NOMO-1 (cell line): Measurements from ENCODE around the gene EGFR.

Experiments
- DNase-seq, 2 experiments: peaks; one replicate each; lab custom pipeline; 2025; ENCODE audit not compliant: unreplicated experiment in 2 of 2; lab: John Stamatoyannopoulos, UW

The EGFR gene

GRCh38 chr7:55142919-55143600 is 124.2 kb downstream of the EGFR start:
- no peak for DNase-seq

- DNase-seq: no peak
These were observed 125.8 kb downstream of the EGFR start for GRCh38 chr7:55144333-55145317.

- DNase-seq: no peak
These were observed 126.8 kb downstream of the EGFR start for GRCh38 chr7:55145606-55146005.

GRCh38 chr7:55147101-55147500 is 128.3 kb downstream of the EGFR start:
- no peak for DNase-seq

GRCh38 chr7:55147736-55148135 is 128.9 kb downstream of the EGFR start:
- DNase-seq: no peak

- no peak for DNase-seq
These were observed 129.8 kb downstream of the EGFR start for GRCh38 chr7:55148571-55148970.

GRCh38 chr7:55149001-55149400 is 130.2 kb downstream of the EGFR start:
- no peak for DNase-seq

- no peak for DNase-seq
These were observed 131.3 kb downstream of the EGFR start for GRCh38 chr7:55150166-55150565.

- no peak for DNase-seq
These were observed 132.1 kb downstream of the EGFR start for GRCh38 chr7:55150709-55151451.

- no peak for DNase-seq
These were observed 133.7 kb downstream of the EGFR start for GRCh38 chr7:55152516-55152915.

- DNase-seq: no peak
These were observed 135.3 kb downstream of the EGFR start for GRCh38 chr7:55154096-55154495.

- no peak for DNase-seq
These were observed 136.7 kb downstream of the EGFR start for GRCh38 chr7:55155351-55156117.

- no peak for DNase-seq
These were observed 138.3 kb downstream of the EGFR start for GRCh38 chr7:55156919-55157763.

GRCh38 chr7:55157764-55158105 is 138.9 kb downstream of the EGFR start:
- no peak for DNase-seq

- DNase-seq: no peak
These were observed 139.9 kb downstream of the EGFR start for GRCh38 chr7:55158541-55159382.

- DNase-seq: no peak
These were observed 141.7 kb downstream of the EGFR start for GRCh38 chr7:55160539-55160938.

GRCh38 chr7:55161154-55161687 is 142.4 kb downstream of the EGFR start:
- DNase-seq: no peak

- no peak for DNase-seq
These were observed 143.7 kb downstream of the EGFR start for GRCh38 chr7:55162476-55162875.

- no peak for DNase-seq
These were observed 144.9 kb downstream of the EGFR start for GRCh38 chr7:55163733-55164132.
